Measurements from ENCODE around the gene OR5B3. TPM values are rescaled to one million over a fixed set of nuclear protein-coding genes. Genes with fewer than 3 reads are reported as not detected.

The OR5B3 gene
- total RNA-seq, 4 donors from 2014 or later, result not detected

- no peaks in the 10 kb centered on the region for H3K9me3 ChIP-seq
- 50 to 72% methylated on average over 1 of the region's 1 CpG for WGBS, 2 donors (ENCODE audit: low coverage in 1 of 2)
These were observed 47.7 kb downstream of the OR5B3 start, which contains the start of gene OR5B17 for GRCh38 chr11:58358969-58359368. OR5B17 (minus strand) TSS chr11:58359069; CDS start chr11:58359069, 0 bp downstream.

GRCh38 chr11:58354727-58355126 is 51.9 kb downstream of the OR5B3 start:
- Histone ChIP-seq H3K4me1 (no peaks in the 10 kb centered on the region), H3K27ac (no peak overlapping the region), H3K9me3 (no peaks in the 10 kb centered on the region), H3K4me3 (no peak overlapping the region), H3K27me3 (no peaks in the 10 kb centered on the region), H3K36me3 (no peaks in the 10 kb centered on the region)
- ATAC-seq, result no peak
- 67 to 84% methylated on average over 3 of the region's 3 CpGs for WGBS, 2 donors (ENCODE audit: low coverage in 1 of 2)
- no peak for TF ChIP-seq POLR2A (IDR thresholded peaks at IDR 0.05)
- TF ChIP-seq EP300 (IDR thresholded peaks at IDR 0.05), result no peak
- TF ChIP-seq POLR2AphosphoS5 (IDR thresholded peaks at IDR 0.05), result no peak
- no peak for TF ChIP-seq CTCF (IDR thresholded peaks at IDR 0.05)

More at GRCh38 chr11:58358969-58359368, 47.7 kb downstream of the OR5B3 start, which contains the start of gene OR5B17:
- ATAC-seq, result no peak
- Histone ChIP-seq H3K36me3 (no peaks in the 10 kb centered on the region), H3K4me3 (no peak within 1 kb of the TSS), H3K4me1 (no peaks in the 10 kb centered on the region), H3K27ac (no peak within 1 kb of the TSS), H3K27me3 (no peaks in the 10 kb centered on the region)
- TF ChIP-seq POLR2AphosphoS5 (IDR thresholded peaks at IDR 0.05), result no peak
- no peak for TF ChIP-seq EP300 (IDR thresholded peaks at IDR 0.05)
- no peak for TF ChIP-seq POLR2A (IDR thresholded peaks at IDR 0.05)
- no peak for TF ChIP-seq CTCF (IDR thresholded peaks at IDR 0.05)

Other genes starting within 250 kb of the OR5B3 start
- not detected for gene OR9Q2, start 217.8 kb downstream of the OR5B3 start, total RNA-seq
- gene OR1S2, start 202.7 kb downstream of the OR5B3 start, total RNA-seq, result not detected
- not detected for gene OR1S1, start 194.2 kb downstream of the OR5B3 start, total RNA-seq
- not detected for gene OR10Q1, start 178.0 kb downstream of the OR5B3 start, total RNA-seq
- gene OR10W1, start 138.6 kb downstream of the OR5B3 start, total RNA-seq, result not detected
- gene OR5B17, start 47.8 kb downstream of the OR5B3 start, total RNA-seq, result not detected
- gene OR5B2, start 21.2 kb upstream of the OR5B3 start, total RNA-seq, result not detected
- not detected for gene OR5B12, start 35.4 kb upstream of the OR5B3 start, total RNA-seq
- gene OR5B21, start 101.2 kb upstream of the OR5B3 start, total RNA-seq, result not detected
- 1 to 10 TPM; 4.7 to 5.4 (median 5.3) TPM for gene LPXN, start 169.0 kb upstream of the OR5B3 start, total RNA-seq
- 10 to 100 TPM; 64.9 to 94.8 (median 89.7) TPM for gene ZFP91, start 172.2 kb upstream of the OR5B3 start, total RNA-seq
- gene CNTF, start 215.8 kb upstream of the OR5B3 start, total RNA-seq, result 1 to 10 TPM; 1.2 to 2.4 (median 1.6) TPM

Data from gastroesophageal sphincter (tissue), 4 donors.